Activated T-cell treated with anti-CD3 and anti-CD28 coated beads for 4 hours (primary cell): Measurements from ENCODE around the gene UBR7.

ENCODE experiments used
- DNase-seq: peaks from one replicate; pipeline ENCODE4 v3.0.0-alpha.2; 2020

UBR7 gene

GRCh38 chr14:93263416-93263815 is 56.4 kb downstream of the UBR7 start:
- no peak for DNase-seq

DNA sequence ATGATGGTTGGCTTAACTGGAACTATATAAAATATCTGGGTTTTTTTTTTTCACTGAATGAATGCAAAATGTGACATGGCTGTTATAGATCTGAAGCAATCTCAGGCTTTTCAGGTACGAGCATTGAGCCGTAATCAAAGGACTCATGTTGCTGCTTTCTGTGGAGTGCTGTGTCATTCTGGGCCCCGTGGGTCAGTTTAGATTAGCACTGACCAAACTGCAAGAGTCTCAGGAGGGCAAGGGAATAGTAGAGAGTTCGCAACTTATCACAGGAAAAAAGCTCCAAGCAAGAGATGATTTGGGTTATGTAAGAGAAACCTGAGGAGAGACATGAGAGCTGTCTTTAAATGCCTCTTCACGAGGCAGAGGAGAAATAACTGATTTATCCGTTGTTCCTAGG is 59.1 kb downstream of the UBR7 start:
- no peak for DNase-seq

- DNase-seq, result no peak
Observed at GRCh38 chr14:93267149-93267711, 60.2 kb downstream of the UBR7 start.

DNA sequence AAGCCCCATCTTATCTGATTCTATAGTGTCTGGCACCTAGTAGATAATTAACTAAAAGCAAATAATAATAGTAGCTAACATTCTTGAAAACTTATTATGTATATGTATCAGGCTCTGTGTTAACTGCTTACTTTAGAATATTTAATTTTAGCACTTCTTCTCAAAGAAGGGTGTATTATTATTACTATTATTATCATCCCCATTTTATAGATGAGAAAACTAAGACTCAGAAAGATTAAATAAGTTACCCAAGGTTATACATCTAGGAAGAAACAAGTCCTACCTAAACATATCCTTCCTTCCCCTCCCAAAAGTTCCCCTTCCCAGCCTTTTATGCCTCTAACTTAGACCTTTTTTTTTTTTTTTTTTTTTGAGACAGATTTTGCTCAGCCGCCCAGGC is 61.4 kb downstream of the UBR7 start:
- DNase-seq, result no peak

- DNase-seq, result no peak
Observed at GRCh38 chr14:93269341-93270068, 62.4 kb downstream of the UBR7 start.

GRCh38 chr14:93271111-93271510 is 64.1 kb downstream of the UBR7 start:
- no peak for DNase-seq

GRCh38 chr14:93274055-93274806 is 67.2 kb downstream of the UBR7 start:
- DNase-seq, result no peak

DNA sequence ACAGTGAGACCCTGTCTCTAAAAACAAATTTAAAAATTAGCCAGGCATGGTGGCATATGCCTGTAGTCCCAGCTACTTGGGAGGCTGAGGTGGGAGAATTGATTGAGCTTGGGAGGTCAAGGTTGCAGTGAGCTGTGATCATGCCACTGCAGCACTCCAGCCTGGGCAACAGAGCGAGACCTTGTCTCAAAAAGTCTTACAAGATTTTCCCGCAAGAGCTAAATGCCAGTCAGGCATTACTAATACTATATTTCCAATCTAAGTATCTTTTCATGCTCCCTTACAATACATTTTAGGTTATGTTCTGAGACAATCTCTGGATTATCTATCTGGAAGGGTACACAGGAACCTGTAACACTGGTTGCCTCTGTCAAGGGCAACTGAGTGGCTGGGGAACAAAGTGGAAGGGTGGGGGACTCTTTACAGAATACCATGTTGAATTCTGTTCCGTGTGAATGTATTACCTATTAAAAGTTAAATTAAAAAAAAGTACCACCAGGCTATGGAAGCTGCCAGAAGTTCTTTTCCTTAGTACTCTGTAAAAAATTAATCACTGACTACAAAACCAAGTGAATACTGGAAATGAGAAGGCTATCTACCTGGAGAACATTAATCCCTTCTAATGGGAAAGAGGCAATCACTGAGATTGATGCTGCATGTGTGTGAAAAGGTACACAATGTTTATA is 69.1 kb downstream of the UBR7 start:
- no peak for DNase-seq
